HEK293 (cell line): ENCODE results near the gene CPN2.
A peak's percentile ranks its signal among the peaks of the same experiment; 100 is the strongest.

Source experiments
- CTCF ChIA-PET: fragments of 350-600 bp; formaldehyde crosslinking; extraction: SDS; loops from one replicate; lab custom pipeline; 2021; ENCODE audit warnings: antibody characterized with exemption; lab: Yijun Ruan, JAX
- POLR2A ChIA-PET: fragments of 300-600 bp; formaldehyde crosslinking; extraction: SDS; loops from one replicate; lab custom pipeline; 2020; ENCODE audit warnings: antibody characterized with exemption, inconsistent platforms; lab: Yijun Ruan, JAX
- H3K27ac ChIP-seq: fragments of 200-500 bp; sonication (Bioruptor generic); 2 replicates; pipeline ENCODE4 v1.5.1; 2014; ENCODE audit warnings: low read depth, low read length, control low read depth, inconsistent platforms; ENCODE audit errors: extremely low read depth
- H3K36me3 ChIP-seq, 2 experiments: fragments of 200-500 bp in 1 of 2; sonication (Bioruptor generic) in 1 of 2; 1 replicate in 1 of 2; 2 replicates in 1 of 2; pipeline ENCODE4 v1.5.1; 2014 to 2017; ENCODE audit warnings: inconsistent platforms in 2 of 2, low read length in 2 of 2; ENCODE audit not compliant: control insufficient read depth in 2 of 2, insufficient read depth in 1 of 2
- H3K4me1 ChIP-seq: fragments of 200-500 bp; sonication (Bioruptor generic); 2 replicates; pipeline ENCODE4 v1.5.1; 2014; ENCODE audit warnings: mild to moderate bottlenecking, low read length, inconsistent platforms; ENCODE audit not compliant: control insufficient read depth, insufficient read depth
- H3K4me3 ChIP-seq: 2 replicates; pipeline ENCODE4 v1.5.1; 2011; ENCODE audit warnings: low read depth, mild to moderate bottlenecking, control low read depth, low read length, moderate library complexity
- H3K9me3 ChIP-seq: fragments of 200-500 bp; sonication (Bioruptor generic); 2 replicates; pipeline ENCODE4 v1.5.1; 2014; ENCODE audit warnings: low read depth, low read length, inconsistent platforms; ENCODE audit not compliant: control insufficient read depth, insufficient read depth
- KLF1 ChIP-seq: fragments of 450-650 bp; formaldehyde crosslinking; IDR thresholded peaks from 2 replicates; pipeline ENCODE4 v1.5.1; 2016; ENCODE audit warnings: missing biosample characterization, missing genetic modification characterization
- KLF7 ChIP-seq: fragments of 450-650 bp; formaldehyde crosslinking; IDR thresholded peaks from 2 replicates; pipeline ENCODE4 v1.5.1; 2016; ENCODE audit warnings: missing biosample characterization, missing genetic modification characterization, borderline replicate concordance
- MYNN ChIP-seq: fragments of 450-650 bp; formaldehyde crosslinking; IDR thresholded peaks from 2 replicates; pipeline ENCODE4 v1.5.1; 2016; ENCODE audit warnings: missing biosample characterization, missing genetic modification characterization, borderline replicate concordance
- RBAK ChIP-seq: fragments of 450-650 bp; formaldehyde crosslinking; IDR thresholded peaks from 2 replicates; pipeline ENCODE4 v1.5.1; 2016; ENCODE audit warnings: missing biosample characterization, missing genetic modification characterization
- ZFP3 ChIP-seq: fragments of 450-650 bp; formaldehyde crosslinking; IDR thresholded peaks from 2 replicates; pipeline ENCODE4 v1.5.1; 2016; ENCODE audit warnings: low read depth, missing biosample characterization, missing genetic modification characterization
- ZFP37 ChIP-seq: fragments of 450-650 bp; formaldehyde crosslinking; IDR thresholded peaks from 2 replicates; pipeline ENCODE4 v1.5.1; 2016; ENCODE audit warnings: missing biosample characterization, missing genetic modification characterization
- ZFP41 ChIP-seq: fragments of 450-650 bp; formaldehyde crosslinking; IDR thresholded peaks from 2 replicates; pipeline ENCODE4 v1.5.1; 2016; ENCODE audit warnings: missing biosample characterization, missing genetic modification characterization, borderline replicate concordance
- ZNF112 ChIP-seq: fragments of 450-650 bp; formaldehyde crosslinking; IDR thresholded peaks from 2 replicates; pipeline ENCODE4 v1.5.0; 2017; ENCODE audit warnings: missing biosample characterization, missing genetic modification characterization
- ZNF133 ChIP-seq: fragments of 450-650 bp; formaldehyde crosslinking; IDR thresholded peaks from 2 replicates; pipeline ENCODE4 v1.5.1; 2016; ENCODE audit warnings: missing biosample characterization, missing genetic modification characterization
- ZNF221 ChIP-seq: fragments of 450-650 bp; formaldehyde crosslinking; IDR thresholded peaks from 2 replicates; pipeline ENCODE4 v1.5.1; 2017; ENCODE audit warnings: missing biosample characterization, missing genetic modification characterization, borderline replicate concordance
- ZNF248 ChIP-seq: fragments of 450-650 bp; formaldehyde crosslinking; IDR thresholded peaks from 2 replicates; pipeline ENCODE4 v1.5.1; 2017; ENCODE audit warnings: missing biosample characterization, missing genetic modification characterization
- ZNF274 ChIP-seq, 2 experiments: fragments of 200-500 bp in 1 of 2; fragments of 450-650 bp in 1 of 2; sonication (Bioruptor generic) in 1 of 2; formaldehyde crosslinking in 1 of 2; IDR thresholded peaks; 2 replicates each; pipeline versions ENCODE4 v1.5.1 to v1.6.1; 2014 to 2016; ENCODE audit warnings: borderline replicate concordance in 1 of 2, inconsistent platforms in 1 of 2, low read length in 1 of 2, missing biosample characterization in 1 of 2, missing genetic modification characterization in 1 of 2
- ZNF302 ChIP-seq: fragments of 450-650 bp; formaldehyde crosslinking; IDR thresholded peaks from 2 replicates; pipeline ENCODE4 v1.5.1; 2016; ENCODE audit warnings: missing biosample characterization, missing genetic modification characterization, low read depth
- ZNF354C ChIP-seq: fragments of 450-650 bp; formaldehyde crosslinking; IDR thresholded peaks from 2 replicates; pipeline ENCODE4 v1.5.1; 2016; ENCODE audit warnings: missing biosample characterization, missing genetic modification characterization, low read depth, borderline replicate concordance
- ZNF366 ChIP-seq: fragments of 450-650 bp; formaldehyde crosslinking; conservative IDR thresholded peaks from 2 replicates; pipeline ENCODE4 v1.5.1; 2016; ENCODE audit warnings: missing biosample characterization, missing genetic modification characterization
- ZNF394 ChIP-seq: fragments of 450-650 bp; formaldehyde crosslinking; IDR thresholded peaks from 2 replicates; pipeline ENCODE4 v1.5.1; 2016; ENCODE audit warnings: missing biosample characterization, missing genetic modification characterization, mild to moderate bottlenecking, moderate library complexity, borderline replicate concordance
- ZNF404 ChIP-seq: fragments of 450-650 bp; formaldehyde crosslinking; IDR thresholded peaks from 2 replicates; pipeline ENCODE4 v1.5.1; 2017; ENCODE audit warnings: missing biosample characterization, missing genetic modification characterization
- ZNF501 ChIP-seq: fragments of 450-650 bp; formaldehyde crosslinking; IDR thresholded peaks from 2 replicates; pipeline ENCODE4 v1.5.1; 2016; ENCODE audit warnings: missing biosample characterization, missing genetic modification characterization
- ZNF514 ChIP-seq: fragments of 450-650 bp; formaldehyde crosslinking; IDR thresholded peaks from 2 replicates; pipeline ENCODE4 v1.5.1; 2016; ENCODE audit warnings: missing biosample characterization, missing genetic modification characterization
- ZNF571 ChIP-seq: fragments of 450-650 bp; formaldehyde crosslinking; IDR thresholded peaks from 2 replicates; pipeline ENCODE4 v1.5.0; 2017; ENCODE audit warnings: missing biosample characterization, missing genetic modification characterization
- ZNF624 ChIP-seq: fragments of 450-650 bp; formaldehyde crosslinking; IDR thresholded peaks from 2 replicates; pipeline ENCODE4 v1.5.1; 2017; ENCODE audit warnings: missing biosample characterization, missing genetic modification characterization
- ZNF670 ChIP-seq: fragments of 450-650 bp; formaldehyde crosslinking; IDR thresholded peaks from 2 replicates; pipeline ENCODE4 v1.5.1; 2016; ENCODE audit warnings: missing biosample characterization, missing genetic modification characterization, low read depth
- ZNF677 ChIP-seq: fragments of 450-650 bp; IDR thresholded peaks from 2 replicates; pipeline ENCODE4 v1.5.0; 2018; ENCODE audit warnings: missing biosample characterization, mild to moderate bottlenecking, missing genetic modification characterization, moderate library complexity
- ZNF747 ChIP-seq: fragments of 450-650 bp; formaldehyde crosslinking; IDR thresholded peaks from 2 replicates; pipeline ENCODE4 v1.5.1; 2016; ENCODE audit warnings: missing biosample characterization, missing genetic modification characterization
- ZSCAN30 ChIP-seq: fragments of 450-650 bp; IDR thresholded peaks from 2 replicates; pipeline ENCODE4 v1.5.1; 2018; ENCODE audit warnings: missing biosample characterization, mild to moderate bottlenecking, missing genetic modification characterization, moderate library complexity
- TF ChIP-seq, protein P1 (sequence below): fragments of 450-650 bp; formaldehyde crosslinking; IDR thresholded peaks from 2 replicates; pipeline ENCODE4 v1.5.1; 2016; ENCODE audit warnings: missing biosample characterization, missing genetic modification characterization
- TF ChIP-seq, protein P2 (sequence below): fragments of 450-650 bp; formaldehyde crosslinking; IDR thresholded peaks from 2 replicates; pipeline ENCODE4 v1.5.1; 2017; ENCODE audit warnings: missing biosample characterization, missing genetic modification characterization
- TF ChIP-seq, protein P3 (sequence below): fragments of 450-650 bp; formaldehyde crosslinking; IDR thresholded peaks from 2 replicates; pipeline ENCODE4 v1.5.1; 2017; ENCODE audit warnings: missing biosample characterization, missing genetic modification characterization

CPN2 gene

DNA sequence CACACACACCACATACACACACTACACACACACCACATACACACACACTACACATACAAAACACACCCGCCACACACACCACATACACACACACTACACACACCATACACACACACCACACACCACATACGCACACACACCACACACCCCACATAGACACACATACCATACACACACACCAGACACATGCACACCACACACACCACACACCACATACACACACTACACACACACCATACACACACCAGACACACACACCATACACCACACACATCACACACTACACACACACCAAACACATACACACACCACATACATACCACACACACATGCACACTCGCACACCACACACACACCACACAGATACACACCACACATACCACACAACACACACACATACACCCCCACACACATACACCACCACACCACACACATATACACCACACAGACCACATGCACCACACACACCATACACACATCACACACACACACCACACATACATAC is 26.3 kb downstream of the CPN2 start (continued):
- TF ChIP-seq KLF7 (tag by site-specific recombination), result no peak
- TF ChIP-seq ZNF514, result 0 out of 2 replicates have a peak, but pooled peaks have one; percentile 21
- TF ChIP-seq ZNF133 (tag by site-specific recombination), result 0 out of 2 replicates have a peak, but pooled peaks have one; percentile 10
- TF ChIP-seq ZNF670, result 0 out of 2 replicates have a peak, but pooled peaks have one; percentile 58
- TF ChIP-seq ZNF501 (tag by site-specific recombination), result no peak
- no peak; the same call in 1 of the 2 replicates for TF ChIP-seq ZFP3 (tag by site-specific recombination)
- no peak for TF ChIP-seq ZNF677
- TF ChIP-seq ZNF112 (tag by site-specific recombination), result no peak
- TF ChIP-seq, protein P1, sequence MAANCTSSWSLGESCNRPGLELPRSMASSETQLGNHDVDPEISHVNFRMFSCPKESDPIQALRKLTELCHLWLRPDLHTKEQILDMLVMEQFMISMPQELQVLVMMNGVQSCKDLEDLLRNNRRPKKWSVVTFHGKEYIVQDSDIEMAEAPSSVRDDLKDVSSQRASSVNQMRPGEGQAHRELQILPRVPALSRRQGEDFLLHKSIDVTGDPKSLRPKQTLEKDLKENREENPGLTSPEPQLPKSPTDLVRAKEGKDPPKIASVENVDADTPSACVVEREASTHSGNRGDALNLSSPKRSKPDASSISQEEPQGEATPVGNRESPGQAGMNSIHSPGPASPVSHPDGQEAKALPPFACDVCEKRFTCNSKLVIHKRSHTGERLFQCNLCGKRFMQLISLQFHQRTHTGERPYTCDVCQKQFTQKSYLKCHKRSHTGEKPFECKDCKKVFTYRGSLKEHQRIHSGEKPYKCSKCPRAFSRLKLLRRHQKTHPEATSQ (tag by site-specific recombination), result no peak
- peak; percentile 73; the same call in 1 of the 2 replicates for TF ChIP-seq ZNF571 (tag by site-specific recombination)
- no peak for TF ChIP-seq ZNF624
- TF ChIP-seq ZFP37, result no peak
- TF ChIP-seq, protein P2, sequence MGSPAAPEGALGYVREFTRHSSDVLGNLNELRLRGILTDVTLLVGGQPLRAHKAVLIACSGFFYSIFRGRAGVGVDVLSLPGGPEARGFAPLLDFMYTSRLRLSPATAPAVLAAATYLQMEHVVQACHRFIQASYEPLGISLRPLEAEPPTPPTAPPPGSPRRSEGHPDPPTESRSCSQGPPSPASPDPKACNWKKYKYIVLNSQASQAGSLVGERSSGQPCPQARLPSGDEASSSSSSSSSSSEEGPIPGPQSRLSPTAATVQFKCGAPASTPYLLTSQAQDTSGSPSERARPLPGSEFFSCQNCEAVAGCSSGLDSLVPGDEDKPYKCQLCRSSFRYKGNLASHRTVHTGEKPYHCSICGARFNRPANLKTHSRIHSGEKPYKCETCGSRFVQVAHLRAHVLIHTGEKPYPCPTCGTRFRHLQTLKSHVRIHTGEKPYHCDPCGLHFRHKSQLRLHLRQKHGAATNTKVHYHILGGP, result no peak
- TF ChIP-seq ZNF394 (tag by site-specific recombination), result no peak
- TF ChIP-seq ZNF302 (tag by site-specific recombination), result no peak

DNA sequence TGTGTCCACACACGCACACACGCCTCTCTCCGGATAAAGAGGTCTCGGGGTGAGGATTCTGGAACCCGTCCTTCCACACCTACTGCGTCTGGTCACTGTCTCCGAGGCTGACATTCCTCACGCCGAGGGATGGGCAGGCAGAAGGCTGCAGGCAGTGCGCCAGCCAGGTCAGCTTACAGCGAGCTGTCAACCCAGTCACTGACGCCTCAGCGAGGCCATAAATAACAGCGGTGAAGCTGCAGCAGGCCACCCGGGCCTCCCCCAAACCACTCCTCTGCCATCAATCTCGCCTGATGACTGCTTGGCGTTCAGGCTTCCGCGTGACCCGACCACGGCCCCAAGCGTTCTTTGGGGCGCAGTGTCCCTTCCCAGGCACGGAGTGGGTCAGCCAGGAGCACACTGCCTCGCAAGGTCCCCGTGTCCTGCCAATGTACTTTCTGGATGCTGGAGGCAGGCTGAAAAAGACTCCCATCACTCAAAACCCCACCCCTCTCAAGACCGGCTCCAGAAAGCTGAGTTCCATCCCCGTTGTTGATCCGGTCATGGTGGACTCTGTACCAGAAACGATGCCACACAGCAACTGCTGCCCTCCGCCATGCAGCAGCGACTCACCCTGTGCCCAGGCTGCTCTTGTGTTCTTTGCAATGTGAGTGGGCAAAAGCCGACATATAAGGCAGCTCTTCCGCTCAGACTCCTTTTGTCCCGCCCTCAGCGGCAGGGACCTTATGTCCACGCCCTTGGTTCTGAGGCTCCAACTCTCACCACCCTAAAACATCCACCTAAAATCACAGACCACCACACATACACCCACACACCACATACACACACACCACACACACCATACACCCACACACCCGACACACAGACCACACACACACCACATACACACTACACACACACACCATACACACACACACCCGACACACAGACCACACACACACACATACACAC is 27.1 kb downstream of the CPN2 start:
- no peaks in the 10 kb centered on the region for H3K4me1 ChIP-seq
- ChIA-PET CTCF (interaction anchor here (1.1 kb wide), 1 partner anchor 9 kb away, joined by 3 read pairs; no protein-coding TSS in a partner anchor), POLR2A (no interaction called here)
- H3K27ac ChIP-seq, result no peak overlapping the region
- H3K9me3 ChIP-seq, result no peaks in the 10 kb centered on the region
- H3K36me3 ChIP-seq, result no peaks in the 10 kb centered on the region
- H3K4me3 ChIP-seq, result no peak overlapping the region
- TF ChIP-seq ZNF248 (no peak), ZNF354C (no peak), ZNF747 (tag by site-specific recombination) (no peak), ZFP41 (no peak), RBAK (tag by site-specific recombination) (no peak), ZNF366 (tag by site-specific recombination) (no peak), KLF1 (peak; percentile 47; the same call in 1 of the 2 replicates), ZNF624 (no peak), ZNF274 (IDR thresholded peaks at IDR 0.05; ENCODE audit: low read length) (no peak), ZNF274 (tag by site-specific recombination; IDR thresholded peaks at IDR 0.05; ENCODE audit: borderline replicate concordance) (no peak), ZNF404 (tag by site-specific recombination) (no peak), ZNF221 (tag by site-specific recombination) (no peak), MYNN (no peak), ZSCAN30 (tag by site-specific recombination) (no peak)
- TF ChIP-seq, protein P3, sequence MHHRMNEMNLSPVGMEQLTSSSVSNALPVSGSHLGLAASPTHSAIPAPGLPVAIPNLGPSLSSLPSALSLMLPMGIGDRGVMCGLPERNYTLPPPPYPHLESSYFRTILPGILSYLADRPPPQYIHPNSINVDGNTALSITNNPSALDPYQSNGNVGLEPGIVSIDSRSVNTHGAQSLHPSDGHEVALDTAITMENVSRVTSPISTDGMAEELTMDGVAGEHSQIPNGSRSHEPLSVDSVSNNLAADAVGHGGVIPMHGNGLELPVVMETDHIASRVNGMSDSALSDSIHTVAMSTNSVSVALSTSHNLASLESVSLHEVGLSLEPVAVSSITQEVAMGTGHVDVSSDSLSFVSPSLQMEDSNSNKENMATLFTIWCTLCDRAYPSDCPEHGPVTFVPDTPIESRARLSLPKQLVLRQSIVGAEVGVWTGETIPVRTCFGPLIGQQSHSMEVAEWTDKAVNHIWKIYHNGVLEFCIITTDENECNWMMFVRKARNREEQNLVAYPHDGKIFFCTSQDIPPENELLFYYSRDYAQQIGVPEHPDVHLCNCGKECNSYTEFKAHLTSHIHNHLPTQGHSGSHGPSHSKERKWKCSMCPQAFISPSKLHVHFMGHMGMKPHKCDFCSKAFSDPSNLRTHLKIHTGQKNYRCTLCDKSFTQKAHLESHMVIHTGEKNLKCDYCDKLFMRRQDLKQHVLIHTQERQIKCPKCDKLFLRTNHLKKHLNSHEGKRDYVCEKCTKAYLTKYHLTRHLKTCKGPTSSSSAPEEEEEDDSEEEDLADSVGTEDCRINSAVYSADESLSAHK (tag by site-specific recombination), result no peak
